ENCODE results near the gene HOXC5. TPM values are rescaled to one million over a fixed set of nuclear protein-coding genes. Genes with fewer than 3 reads are reported as not detected.

HOXC5 gene
- total RNA-seq, 1 donor: 1.8 TPM

GRCh38 chr12:54055552-54055951 lies 22.7 kb downstream of the HOXC5 start:
- H3K4me3 ChIP-seq (ENCODE audit: insufficient read depth, low read length): no peak overlapping the region
- no peak overlapping the region for H2AFZ ChIP-seq (ENCODE audit: low read length)
- no peak overlapping the region for H3K27ac ChIP-seq (ENCODE audit: low read depth, low read length)
- H3K4me1 ChIP-seq (ENCODE audit: insufficient read depth, low read length): peaks cover 6% of the 10 kb centered on the region
- H3K79me2 ChIP-seq (ENCODE audit: insufficient read depth, low read length): peaks cover 7% of the 10 kb centered on the region
- H3K36me3 ChIP-seq (ENCODE audit: insufficient read depth, low read length): no peaks in the 10 kb centered on the region
- no peaks in the 10 kb centered on the region for H3K27me3 ChIP-seq (ENCODE audit: insufficient read depth, low read length)
- DNase-seq (ENCODE audit: insufficient read length, low spot score, missing footprints): peak; percentile 37
- peaks cover 19% of the 10 kb centered on the region for H4K20me1 ChIP-seq (ENCODE audit: insufficient read depth, low read length)
- TF ChIP-seq CTCF (IDR thresholded peaks at IDR 0.05; ENCODE audit: extremely low read depth, low read depth, low read length): no peak
- H3K9me3 ChIP-seq (ENCODE audit: low read depth, low read length): no peaks in the 10 kb centered on the region
- no peak overlapping the region for H3K4me2 ChIP-seq (ENCODE audit: insufficient read depth, low read length)

GRCh38 chr12:54056110-54056509 lies 23.3 kb downstream of the HOXC5 start:
- no peaks in the 10 kb centered on the region for H3K36me3 ChIP-seq (ENCODE audit: insufficient read depth, low read length)
- H3K9me3 ChIP-seq (ENCODE audit: low read depth, low read length): no peaks in the 10 kb centered on the region
- no peak for TF ChIP-seq CTCF (IDR thresholded peaks at IDR 0.05; ENCODE audit: extremely low read depth, low read depth, low read length)
- no peak overlapping the region for H3K4me2 ChIP-seq (ENCODE audit: insufficient read depth, low read length)
- peaks cover 19% of the 10 kb centered on the region for H4K20me1 ChIP-seq (ENCODE audit: insufficient read depth, low read length)
- H3K27ac ChIP-seq (ENCODE audit: low read depth, low read length): no peak overlapping the region
- peak; percentile 27 for DNase-seq (ENCODE audit: insufficient read length, low spot score, missing footprints)
- H3K79me2 ChIP-seq (ENCODE audit: insufficient read depth, low read length): peaks cover 7% of the 10 kb centered on the region
- H3K4me1 ChIP-seq (ENCODE audit: insufficient read depth, low read length): peaks cover 6% of the 10 kb centered on the region
- no peak overlapping the region for H3K4me3 ChIP-seq (ENCODE audit: insufficient read depth, low read length)
- no peaks in the 10 kb centered on the region for H3K27me3 ChIP-seq (ENCODE audit: insufficient read depth, low read length)
- H2AFZ ChIP-seq (ENCODE audit: low read length): no peak overlapping the region

- peaks cover 2% of the 10 kb centered on the region for H3K79me2 ChIP-seq (ENCODE audit: insufficient read depth, low read length)
- H3K27me3 ChIP-seq (ENCODE audit: insufficient read depth, low read length): no peaks in the 10 kb centered on the region
- H3K27ac ChIP-seq (ENCODE audit: low read depth, low read length): no peak overlapping the region
- no peak for TF ChIP-seq CTCF (IDR thresholded peaks at IDR 0.05; ENCODE audit: extremely low read depth, low read depth, low read length)
- no peak overlapping the region for H3K4me2 ChIP-seq (ENCODE audit: insufficient read depth, low read length)
- H3K4me3 ChIP-seq (ENCODE audit: insufficient read depth, low read length): no peak overlapping the region
- H4K20me1 ChIP-seq (ENCODE audit: insufficient read depth, low read length): peaks cover 16% of the 10 kb centered on the region
- H3K9me3 ChIP-seq (ENCODE audit: low read depth, low read length): no peaks in the 10 kb centered on the region
- peak; percentile 49 for DNase-seq (ENCODE audit: insufficient read length, low spot score, missing footprints)
- H3K4me1 ChIP-seq (ENCODE audit: insufficient read depth, low read length): peaks cover 6% of the 10 kb centered on the region
- H2AFZ ChIP-seq (ENCODE audit: low read length): no peak overlapping the region
- no peaks in the 10 kb centered on the region for H3K36me3 ChIP-seq (ENCODE audit: insufficient read depth, low read length)
Measured at GRCh38 chr12:54058128-54058768, 25.4 kb downstream of the HOXC5 start.

GRCh38 chr12:54059668-54060067 lies 26.8 kb downstream of the HOXC5 start:
- Histone ChIP-seq H3K4me1 (ENCODE audit: insufficient read depth, low read length) (peaks cover 3% of the 10 kb centered on the region), H3K4me2 (ENCODE audit: insufficient read depth, low read length) (no peak overlapping the region), H4K20me1 (ENCODE audit: insufficient read depth, low read length) (peaks cover 16% of the 10 kb centered on the region), H3K4me3 (ENCODE audit: insufficient read depth, low read length) (no peak overlapping the region), H2AFZ (ENCODE audit: low read length) (no peak overlapping the region), H3K36me3 (ENCODE audit: insufficient read depth, low read length) (no peaks in the 10 kb centered on the region), H3K79me2 (ENCODE audit: insufficient read depth, low read length) (peaks cover 2% of the 10 kb centered on the region), H3K27me3 (ENCODE audit: insufficient read depth, low read length) (no peaks in the 10 kb centered on the region), H3K9me3 (ENCODE audit: low read depth, low read length) (no peaks in the 10 kb centered on the region), H3K27ac (ENCODE audit: low read depth, low read length) (no peak overlapping the region)
- DNase-seq (ENCODE audit: insufficient read length, low spot score, missing footprints): peak; percentile 61
- TF ChIP-seq CTCF (IDR thresholded peaks at IDR 0.05; ENCODE audit: extremely low read depth, low read depth, low read length): no peak

Measured in osteoblast (primary cell).